Stimulated activated CD4-positive, alpha-beta T cell treated with anti-CD3 and anti-CD28 coated beads, Interleukin-2, amount 100 ng/mL, for 48 hours (primary cell): ENCODE measurements around the gene CASP14.
A peak's percentile ranks its signal among the peaks of the same experiment; 100 is the strongest.
"Not testable (repeated sequence)": the region's sequence is repeated elsewhere in the genome, so short reads cannot be mapped to it uniquely, and the experiment has no call there.

Experiments used
- DNase-seq, 2 donors: peaks; one replicate each; pipeline ENCODE4 v3.0.0-alpha.2; 2020

CASP14 gene

GRCh38 chr19:15072930-15073647, 23.8 kb downstream of the CASP14 start:
- DNase-seq: no peak

- DNase-seq: no peak
Measured at GRCh38 chr19:15074371-15074770, 25.1 kb downstream of the CASP14 start.

GRCh38 chr19:15075806-15076205, 26.5 kb downstream of the CASP14 start:
- no peak for DNase-seq

- not testable (repeated sequence) for DNase-seq
Measured at GRCh38 chr19:15080002-15080401, 30.7 kb downstream of the CASP14 start.

DNA sequence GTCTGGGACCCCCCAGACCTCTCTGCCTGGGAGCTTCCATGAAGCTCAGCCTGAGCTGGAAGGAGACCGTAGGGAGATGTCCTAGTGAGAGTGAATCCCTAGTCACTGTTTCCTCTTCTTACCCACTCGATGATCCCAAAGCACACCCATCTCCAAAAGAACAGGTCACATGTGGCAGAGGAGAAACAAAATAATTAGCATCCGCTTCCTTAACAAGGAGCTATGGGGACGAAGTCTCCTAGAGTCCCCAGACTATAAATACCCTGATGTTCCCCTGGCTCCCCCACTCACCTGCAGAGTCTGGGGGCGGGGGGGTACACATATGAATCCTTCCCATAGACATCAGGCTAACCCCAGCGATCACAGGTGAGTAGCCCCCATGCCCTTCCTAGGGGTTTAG, 32.6 kb downstream of the CASP14 start, which contains the start of gene OR1I1:
Gene OR1I1 (plus strand): TSS at position 301 of the 400 bp plus-strand sequence. CDS start 4,855 bp downstream, outside the sequence.
- DNase-seq: no peak

DNA sequence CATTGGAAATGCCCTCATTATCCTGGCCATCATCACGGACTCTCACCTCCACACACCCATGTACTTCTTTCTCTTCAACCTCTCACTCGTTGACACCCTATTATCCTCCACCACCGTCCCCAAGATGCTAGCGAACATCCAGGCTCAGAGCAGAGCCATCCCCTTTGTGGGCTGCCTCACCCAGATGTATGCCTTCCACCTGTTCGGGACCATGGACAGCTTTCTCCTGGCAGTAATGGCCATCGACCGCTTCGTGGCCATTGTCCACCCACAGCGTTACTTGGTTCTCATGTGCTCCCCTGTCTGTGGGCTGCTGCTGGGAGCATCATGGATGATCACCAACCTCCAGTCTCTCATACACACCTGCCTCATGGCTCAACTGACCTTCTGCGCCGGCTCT, 37.9 kb downstream of the CASP14 start:
- DNase-seq: no peak

GRCh38 chr19:15091918-15092753, 42.9 kb downstream of the CASP14 start:
- peak; percentile 44 to 52 for DNase-seq

DNA sequence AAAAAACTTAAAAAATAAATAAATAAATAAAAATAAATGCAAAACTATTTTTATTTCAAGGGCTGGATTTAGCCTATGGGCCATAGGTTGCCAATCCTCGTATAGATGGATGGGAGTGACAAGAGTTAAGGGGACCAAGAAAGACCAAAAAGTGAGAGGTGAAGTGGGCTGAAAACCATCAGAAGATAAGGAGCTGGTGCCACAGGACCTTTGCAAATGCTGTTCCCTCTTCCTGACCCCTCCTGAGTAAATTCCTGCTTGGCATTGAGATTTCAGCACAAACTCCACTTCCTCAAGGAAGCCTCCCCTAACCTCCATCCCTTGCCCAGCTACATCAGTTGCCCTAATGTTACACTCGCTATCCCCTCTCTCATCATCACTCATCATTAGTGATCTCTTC, 43.7 kb downstream of the CASP14 start:
- DNase-seq: no peak

GRCh38 chr19:15096223-15096622, 46.9 kb downstream of the CASP14 start:
- DNase-seq: no peak

GRCh38 chr19:15097980-15098379, 48.7 kb downstream of the CASP14 start:
- not testable (repeated sequence) for DNase-seq

DNA sequence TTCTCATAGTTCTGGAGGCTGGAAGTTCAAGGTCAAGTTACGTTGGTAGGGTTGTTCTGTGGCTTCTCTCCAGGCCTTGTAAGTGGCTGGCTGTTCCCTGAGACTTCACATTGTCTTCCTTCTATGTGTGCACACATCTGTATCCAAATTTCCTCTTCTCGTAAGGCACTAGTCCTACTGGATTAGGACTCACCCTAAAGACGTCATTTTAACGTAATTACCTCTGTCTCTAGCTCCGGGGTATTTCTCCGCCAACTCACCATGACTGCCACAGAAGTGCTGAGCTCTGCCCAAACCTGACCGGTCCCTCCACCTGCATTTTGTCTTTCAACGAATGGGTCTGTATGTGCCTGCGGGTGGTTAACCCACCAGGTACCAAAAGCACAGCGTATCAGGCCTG, 49.2 kb downstream of the CASP14 start:
- DNase-seq: no peak

GRCh38 chr19:15099017-15099582, 49.8 kb downstream of the CASP14 start:
- DNase-seq: no peak

DNA sequence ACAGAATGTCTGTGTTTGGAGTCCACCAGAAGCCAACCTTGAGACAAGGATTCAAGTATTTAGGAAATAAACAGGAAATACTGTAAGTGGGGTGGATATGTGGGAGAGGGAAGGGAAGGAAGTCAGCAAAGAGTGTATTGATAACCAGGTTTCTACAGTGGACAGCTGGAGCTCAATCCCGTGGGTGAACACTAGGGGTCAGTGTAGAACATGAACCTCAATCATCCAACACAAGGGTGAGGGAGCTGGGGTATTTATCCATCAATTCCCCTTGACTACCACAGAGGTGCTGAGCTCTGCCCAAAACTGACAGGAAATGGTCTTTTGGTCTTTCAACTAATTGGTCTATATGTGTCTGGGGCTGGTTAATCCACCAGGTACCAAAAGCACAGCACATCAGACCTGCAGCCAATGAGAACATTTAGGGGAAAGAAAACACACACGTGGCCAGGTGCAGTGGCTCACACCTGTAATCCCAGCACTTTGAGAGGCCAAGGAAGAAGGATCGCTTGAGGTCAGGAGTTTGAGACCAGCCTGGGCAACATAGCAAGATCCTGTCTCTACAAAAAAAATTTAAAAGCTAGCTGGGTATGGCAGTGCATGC, 52.3 kb downstream of the CASP14 start:
- peak; percentile 57 to 59 for DNase-seq

DNA sequence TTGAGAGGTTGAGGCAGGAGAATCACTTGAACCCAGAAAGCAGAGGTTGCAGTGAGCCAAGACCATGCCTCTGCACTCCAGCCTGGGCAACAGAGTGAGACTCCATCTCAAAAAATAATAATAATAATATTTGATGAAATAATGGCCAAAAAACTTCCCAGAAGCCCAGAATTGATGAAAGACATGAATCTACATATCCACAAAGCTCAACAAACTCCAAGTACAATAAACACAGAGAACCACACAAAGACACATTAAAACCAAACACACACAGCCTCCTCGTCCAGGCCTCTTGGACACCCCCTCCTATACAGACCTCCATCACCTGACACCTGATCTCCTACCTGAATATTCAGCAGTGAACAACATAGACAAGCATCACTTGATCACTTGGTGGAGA, 54.7 kb downstream of the CASP14 start:
- no peak for DNase-seq

- DNase-seq: no peak
Measured at GRCh38 chr19:15104411-15104810, 55.1 kb downstream of the CASP14 start.

- DNase-seq: no peak
Measured at GRCh38 chr19:15105044-15105443, 55.8 kb downstream of the CASP14 start.

GRCh38 chr19:15107061-15108010, 58.1 kb downstream of the CASP14 start, which contains the start of gene SYDE1:
Gene SYDE1, plus strand, starts transcription at chr19:15107401. Its CDS starts 33 bp downstream, at chr19:15107434.
- peak in 1 of 2 donors; percentile 40 for DNase-seq
